PC-9 (cell line): ENCODE results near the gene TAS2R41. TPM values are rescaled to one million over a fixed set of nuclear protein-coding genes. Genes with fewer than 3 reads are reported as not detected.
"Not testable (repeated sequence)": the region's sequence is repeated elsewhere in the genome, so short reads cannot be mapped to it uniquely, and the experiment has no call there.

Experiments
- BruUV-seq: library from RNA; stranded (reverse); fragments of 400-500 nt; replicated peaks from 2 replicates; lab custom pipeline; 2021; lab: Mats Ljungman, UMichigan
- CTCF ChIA-PET: fragments of 300-600 bp; sonication (Branson Sonifier 250); formaldehyde crosslinking; loops from one replicate; lab custom pipeline; 2022; ENCODE audit warnings: antibody characterized with exemption; lab: Charles Lee
- POLR2A ChIA-PET: fragments of 300-600 bp; sonication (Branson Sonifier 250); formaldehyde crosslinking; loops from one replicate; lab custom pipeline; 2022; ENCODE audit warnings: antibody characterized with exemption; ENCODE audit not compliant: unreplicated experiment; lab: Charles Lee
- DNase-seq, 2 experiments: peaks; one replicate each; pipeline versions ENCODE4 v3.0.0 to v3.0.0-alpha.2; 2015 to 2022; ENCODE audit warnings: mixed read lengths in 1 of 2
- H2AFZ ChIP-seq: fragments of 200-600 bp; sonication (generic); 2 replicates; pipeline ENCODE4 v1.8.1; 2017; ENCODE audit warnings: antibody characterized with exemption
- H3F3A ChIP-seq: fragments of 200-600 bp; sonication (generic); 2 replicates; pipeline ENCODE4 v1.8.1; 2017; ENCODE audit warnings: antibody characterized with exemption, mild to moderate bottlenecking, low read depth; ENCODE audit not compliant: insufficient read depth
- H3K27ac ChIP-seq: fragments of 200-600 bp; sonication (generic); 2 replicates; pipeline ENCODE4 v1.6.1; 2016; ENCODE audit warnings: mixed run types
- H3K27me3 ChIP-seq: fragments of 200-600 bp; sonication (generic); 2 replicates; pipeline ENCODE4 v1.6.1; 2016; ENCODE audit warnings: low read depth, mixed run types; ENCODE audit not compliant: insufficient read depth
- H3K36me3 ChIP-seq: fragments of 200-600 bp; sonication (generic); 2 replicates; pipeline ENCODE4 v1.6.1; 2016; ENCODE audit warnings: low read depth, mixed run types
- H3K4me1 ChIP-seq: fragments of 200-600 bp; sonication (generic); replicated peaks from 2 replicates; pipeline ENCODE4 v1.6.1; 2016; ENCODE audit warnings: mixed run types; ENCODE audit not compliant: insufficient read depth
- H3K4me2 ChIP-seq: fragments of 200-600 bp; sonication (generic); 2 replicates; pipeline ENCODE4 v1.6.1; 2017; ENCODE audit warnings: mixed run types
- H3K4me3 ChIP-seq: fragments of 200-600 bp; sonication (generic); 2 replicates; pipeline ENCODE4 v1.6.1; 2016; ENCODE audit warnings: mixed run types
- H3K79me2 ChIP-seq: fragments of 200-600 bp; sonication (generic); 2 replicates; pipeline ENCODE4 v1.6.1; 2017; ENCODE audit warnings: low read depth, mixed run types
- H3K9me2 ChIP-seq: fragments of 200-600 bp; sonication (generic); 2 replicates; pipeline ENCODE4 v1.8.1; 2017; ENCODE audit warnings: mild to moderate bottlenecking; ENCODE audit not compliant: insufficient read depth
- H3K9me3 ChIP-seq: fragments of 200-600 bp; sonication (generic); 2 replicates; pipeline ENCODE4 v1.8.1; 2016; ENCODE audit warnings: low read depth; ENCODE audit not compliant: insufficient read depth
- H4K20me1 ChIP-seq: fragments of 200-600 bp; sonication (generic); 2 replicates; pipeline ENCODE4 v1.8.1; 2017; ENCODE audit not compliant: insufficient read depth
- EZH2 ChIP-seq: fragments of 200-600 bp; sonication (generic); IDR thresholded peaks from 2 replicates; pipeline ENCODE4 v1.8.0; 2017; ENCODE audit warnings: antibody characterized with exemption, low read depth
- intact Hi-C: fragments of 100-400 bp; cut with micrococcal nuclease; formaldehyde crosslinking; loops from one replicate; pipeline ENCODE4 v1.10.0; 2022; ENCODE audit not compliant: unreplicated experiment
- total RNA-seq: library from RNA; stranded (reverse); gene quantifications from 2 replicates; pipeline ENCODE4 v1.2.3, GENCODE V29; 2021
- TF ChIP-seq, protein P1 (sequence below): fragments of 200-600 bp; sonication (generic); conservative IDR thresholded peaks from 2 replicates; pipeline ENCODE4 v1.6.1; 2017; ENCODE audit warnings: mixed run types, antibody characterized with exemption, mild to moderate bottlenecking, moderate library complexity

The TAS2R41 gene
- total RNA-seq, 1 experiment from 2014 or later = not detected

DNA sequence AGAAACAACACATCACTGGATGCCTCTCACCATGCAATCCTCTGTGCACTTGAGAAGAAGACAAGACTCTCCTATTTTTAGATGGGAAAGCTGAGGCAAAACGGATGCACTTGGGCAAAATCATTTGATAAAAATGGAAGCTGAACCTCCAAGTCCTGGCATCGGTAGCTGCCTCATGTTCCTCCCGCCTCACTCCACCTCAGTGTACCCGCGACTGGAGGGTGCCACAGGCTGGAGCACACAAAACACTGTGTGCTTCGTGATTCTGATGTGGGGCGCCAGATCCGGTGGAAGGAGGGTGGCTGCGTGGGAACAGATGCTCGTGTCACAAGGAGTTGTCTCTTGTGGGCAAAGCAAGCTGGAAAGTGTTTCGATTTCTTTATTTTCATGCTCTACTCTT, 41.3 kb downstream of the TAS2R41 start:
- POLR2A ChIA-PET = no interaction called here
- H3K4me2 ChIP-seq = no peak overlapping the region
- DNase-seq = no peak
- no peak overlapping the region for H3K4me3 ChIP-seq
- TF ChIP-seq, protein P1, sequence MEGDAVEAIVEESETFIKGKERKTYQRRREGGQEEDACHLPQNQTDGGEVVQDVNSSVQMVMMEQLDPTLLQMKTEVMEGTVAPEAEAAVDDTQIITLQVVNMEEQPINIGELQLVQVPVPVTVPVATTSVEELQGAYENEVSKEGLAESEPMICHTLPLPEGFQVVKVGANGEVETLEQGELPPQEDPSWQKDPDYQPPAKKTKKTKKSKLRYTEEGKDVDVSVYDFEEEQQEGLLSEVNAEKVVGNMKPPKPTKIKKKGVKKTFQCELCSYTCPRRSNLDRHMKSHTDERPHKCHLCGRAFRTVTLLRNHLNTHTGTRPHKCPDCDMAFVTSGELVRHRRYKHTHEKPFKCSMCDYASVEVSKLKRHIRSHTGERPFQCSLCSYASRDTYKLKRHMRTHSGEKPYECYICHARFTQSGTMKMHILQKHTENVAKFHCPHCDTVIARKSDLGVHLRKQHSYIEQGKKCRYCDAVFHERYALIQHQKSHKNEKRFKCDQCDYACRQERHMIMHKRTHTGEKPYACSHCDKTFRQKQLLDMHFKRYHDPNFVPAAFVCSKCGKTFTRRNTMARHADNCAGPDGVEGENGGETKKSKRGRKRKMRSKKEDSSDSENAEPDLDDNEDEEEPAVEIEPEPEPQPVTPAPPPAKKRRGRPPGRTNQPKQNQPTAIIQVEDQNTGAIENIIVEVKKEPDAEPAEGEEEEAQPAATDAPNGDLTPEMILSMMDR = no peak
- no peak for TF ChIP-seq EZH2
- H3K27ac ChIP-seq = no peak overlapping the region
- H3K79me2 ChIP-seq = no peaks in the 10 kb centered on the region
- no peaks in the 10 kb centered on the region for H3K9me3 ChIP-seq
- H3F3A ChIP-seq = no peaks in the 10 kb centered on the region
- no peaks in the 10 kb centered on the region for H4K20me1 ChIP-seq
- H3K9me2 ChIP-seq = no peaks in the 10 kb centered on the region; the same call in 1 of the 2 replicates
- BruUV-seq = no TSS peak
- no peak overlapping the region for H2AFZ ChIP-seq
- H3K27me3 ChIP-seq = no peaks in the 10 kb centered on the region
- no peaks in the 10 kb centered on the region for H3K4me1 ChIP-seq
- CTCF ChIA-PET = no interaction called here
- no peaks in the 10 kb centered on the region for H3K36me3 ChIP-seq
- intact Hi-C loops = no loop called here

DNA sequence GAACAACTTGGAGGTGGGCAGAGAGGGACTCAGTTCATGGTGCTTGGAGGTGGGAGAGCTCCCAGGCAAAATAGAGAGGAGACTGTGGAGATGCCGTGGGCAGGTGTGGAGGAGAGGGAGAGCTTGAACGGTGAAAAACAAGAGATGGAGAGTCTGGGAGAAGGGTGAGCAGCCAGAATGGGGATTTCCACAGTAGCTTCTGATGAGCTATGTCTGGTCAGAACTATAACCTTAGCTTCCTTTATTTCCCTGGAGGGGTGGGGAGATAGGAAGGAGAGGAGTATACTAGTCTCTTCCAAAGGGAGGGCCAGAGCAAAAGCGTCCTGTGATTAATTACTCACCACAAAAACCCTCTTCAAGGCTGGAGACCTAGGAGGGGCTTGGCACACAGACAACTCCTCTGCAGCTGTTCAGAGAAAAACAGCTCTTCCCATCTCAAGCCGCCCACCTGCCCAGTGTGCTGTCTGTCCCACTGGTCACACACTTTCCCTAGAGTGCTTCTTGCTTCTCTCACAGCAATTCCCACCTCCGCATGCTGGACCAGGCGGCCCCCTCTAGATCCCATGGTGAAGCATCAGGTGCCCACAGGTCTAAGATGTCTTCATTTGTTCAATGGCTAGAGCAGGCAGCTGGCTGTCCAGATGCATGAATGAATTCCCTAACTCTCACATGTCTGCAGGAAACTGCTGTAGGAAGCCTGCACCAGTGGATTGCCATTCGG, 41.9 kb downstream of the TAS2R41 start:
- POLR2A ChIA-PET = no interaction called here
- H2AFZ ChIP-seq = no peak overlapping the region
- CTCF ChIA-PET = no interaction called here

DNA sequence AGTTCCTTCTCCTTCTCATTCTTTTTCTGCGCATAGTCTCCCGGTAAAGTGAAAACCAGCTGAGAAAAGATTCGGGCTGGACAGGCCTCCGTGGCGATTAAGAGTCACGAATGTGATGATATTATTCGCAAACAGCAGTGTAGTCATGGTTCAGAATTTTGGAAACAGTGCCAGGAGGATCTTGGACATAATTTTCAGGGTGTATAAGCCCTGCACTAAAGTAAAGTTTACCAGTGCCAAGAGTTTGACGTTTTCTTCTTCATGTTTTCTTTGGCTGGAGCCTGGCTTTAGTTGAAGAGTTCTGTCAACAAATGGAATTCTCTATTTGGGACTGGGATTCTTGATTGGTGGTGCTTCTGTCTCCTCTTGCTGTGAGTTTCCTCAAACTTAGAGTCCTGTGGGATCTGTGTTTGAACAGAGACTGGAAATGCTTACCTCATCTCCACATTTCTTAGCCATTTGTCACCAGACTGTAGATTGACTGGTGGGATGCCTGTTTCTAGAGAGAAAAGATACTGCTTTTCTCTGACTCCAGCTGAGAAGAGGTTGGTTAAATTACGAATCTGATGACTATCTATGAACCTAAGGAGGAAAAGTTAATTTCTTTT, 44.7 kb downstream of the TAS2R41 start:
- CTCF ChIA-PET, POLR2A ChIA-PET, H2AFZ ChIP-seq, H3K9me2 ChIP-seq, H3K4me3 ChIP-seq, H3F3A ChIP-seq, H4K20me1 ChIP-seq, intact Hi-C loops, H3K79me2 ChIP-seq, H3K27me3 ChIP-seq, H3K36me3 ChIP-seq, H3K9me3 ChIP-seq, H3K27ac ChIP-seq, H3K4me2 ChIP-seq, BruUV-seq, H3K4me1 ChIP-seq, DNase-seq: not testable (repeated sequence)

More for the DNA sequence above, 41.9 kb downstream of the TAS2R41 start:
- Histone ChIP-seq H4K20me1 (no peaks in the 10 kb centered on the region), H3K9me3 (no peaks in the 10 kb centered on the region), H3K4me1 (no peaks in the 10 kb centered on the region), H3K4me3 (no peak overlapping the region), H3K4me2 (no peak overlapping the region), H3K9me2 (no peaks in the 10 kb centered on the region; the same call in 1 of the 2 replicates), H3K79me2 (no peaks in the 10 kb centered on the region), H3F3A (no peaks in the 10 kb centered on the region), H3K27me3 (no peaks in the 10 kb centered on the region), H3K27ac (no peak overlapping the region), H3K36me3 (no peaks in the 10 kb centered on the region)
- no peak for TF ChIP-seq EZH2
- TF ChIP-seq, protein P1 = no peak
- DNase-seq = no peak
- intact Hi-C loops = no loop called here
- BruUV-seq = no TSS peak

Other genes with a start within 250 kb of the TAS2R41 start
- gene GSTK1, start 214.4 kb upstream of the TAS2R41 start, total RNA-seq = 239 and 244 TPM in 2 replicates
- 89.7 and 131 TPM in 2 replicates for gene TMEM139, start 192.9 kb upstream of the TAS2R41 start, total RNA-seq
- 52.7 and 67.2 TPM in 2 replicates for gene CASP2, start 189.5 kb upstream of the TAS2R41 start, total RNA-seq
- gene CLCN1, start 161.8 kb upstream of the TAS2R41 start, total RNA-seq = 0.15 TPM in 1 of 2 replicates, not detected in the other
- gene FAM131B, start 115.2 kb upstream of the TAS2R41 start, total RNA-seq = 0.65 and 0.80 TPM in 2 replicates
- 145 and 167 TPM in 2 replicates for gene ZYX, start 96.5 kb upstream of the TAS2R41 start, total RNA-seq
- 35.5 and 39.3 TPM in 2 replicates for gene EPHA1, start 69.0 kb upstream of the TAS2R41 start, total RNA-seq
- not detected in 2 replicates for gene TAS2R60, start 34.4 kb upstream of the TAS2R41 start, total RNA-seq
- gene CTAGE15, start 93.9 kb downstream of the TAS2R41 start, total RNA-seq = 0.20 TPM in 1 of 2 replicates, not detected in the other
- gene TCAF2, start 143.1 kb downstream of the TAS2R41 start, total RNA-seq = 2.5 and 3.0 TPM in 2 replicates